GM12874 (cell line): Measurements from ENCODE around the gene BPIFB6.

Experiments
- TF ChIP-seq, protein P1 (sequence below): IDR thresholded peaks from 2 replicates; pipeline ENCODE4 v1.5.1; 2011; ENCODE audit warnings: low read depth, mild to moderate bottlenecking, control low read depth, low read length, moderate library complexity; ENCODE audit not compliant: insufficient read depth

Gene BPIFB6

DNA sequence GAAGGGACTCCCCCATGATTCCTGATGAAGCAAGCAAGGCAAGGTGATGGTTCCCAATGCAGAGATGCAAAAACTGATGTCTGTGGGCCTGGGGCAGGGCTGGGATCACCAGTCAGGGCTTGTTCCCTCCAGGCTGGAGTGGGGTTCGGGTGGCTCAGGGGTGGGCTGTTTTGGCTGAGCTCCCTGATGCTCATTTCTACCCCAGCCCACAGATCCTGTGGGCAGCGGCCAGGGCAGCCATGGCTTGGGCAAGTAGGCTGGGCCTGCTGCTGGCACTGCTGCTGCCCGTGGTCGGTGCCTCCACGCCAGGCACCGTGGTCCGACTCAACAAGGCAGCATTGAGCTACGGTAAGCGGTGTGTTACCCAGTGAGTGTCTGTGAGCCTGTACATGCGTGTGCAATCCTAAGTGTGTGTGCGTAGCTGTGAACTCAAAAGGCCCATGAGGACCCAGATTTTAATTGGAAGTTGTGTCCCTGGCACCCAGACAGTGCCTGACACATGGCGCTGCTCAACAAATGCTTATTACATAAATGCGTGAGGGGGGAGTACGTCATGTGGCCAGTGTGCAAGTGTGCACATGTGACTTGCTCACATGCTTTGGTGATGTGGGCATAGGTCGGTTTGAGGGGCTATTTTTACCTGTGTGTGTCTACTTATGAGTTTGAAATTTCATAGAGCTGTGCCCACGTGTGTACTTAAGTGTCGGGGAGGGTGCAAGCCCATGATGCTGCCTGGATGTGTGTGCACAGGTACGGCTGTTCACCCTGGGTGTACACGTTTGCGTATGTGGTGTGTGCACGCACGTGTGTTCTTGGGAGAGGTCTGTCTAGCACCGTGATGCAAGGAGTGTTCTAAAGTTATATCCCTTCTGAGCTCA, 22.9 kb upstream of the BPIFB6 start:
- TF ChIP-seq, protein P1, sequence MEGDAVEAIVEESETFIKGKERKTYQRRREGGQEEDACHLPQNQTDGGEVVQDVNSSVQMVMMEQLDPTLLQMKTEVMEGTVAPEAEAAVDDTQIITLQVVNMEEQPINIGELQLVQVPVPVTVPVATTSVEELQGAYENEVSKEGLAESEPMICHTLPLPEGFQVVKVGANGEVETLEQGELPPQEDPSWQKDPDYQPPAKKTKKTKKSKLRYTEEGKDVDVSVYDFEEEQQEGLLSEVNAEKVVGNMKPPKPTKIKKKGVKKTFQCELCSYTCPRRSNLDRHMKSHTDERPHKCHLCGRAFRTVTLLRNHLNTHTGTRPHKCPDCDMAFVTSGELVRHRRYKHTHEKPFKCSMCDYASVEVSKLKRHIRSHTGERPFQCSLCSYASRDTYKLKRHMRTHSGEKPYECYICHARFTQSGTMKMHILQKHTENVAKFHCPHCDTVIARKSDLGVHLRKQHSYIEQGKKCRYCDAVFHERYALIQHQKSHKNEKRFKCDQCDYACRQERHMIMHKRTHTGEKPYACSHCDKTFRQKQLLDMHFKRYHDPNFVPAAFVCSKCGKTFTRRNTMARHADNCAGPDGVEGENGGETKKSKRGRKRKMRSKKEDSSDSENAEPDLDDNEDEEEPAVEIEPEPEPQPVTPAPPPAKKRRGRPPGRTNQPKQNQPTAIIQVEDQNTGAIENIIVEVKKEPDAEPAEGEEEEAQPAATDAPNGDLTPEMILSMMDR, result no peak

DNA sequence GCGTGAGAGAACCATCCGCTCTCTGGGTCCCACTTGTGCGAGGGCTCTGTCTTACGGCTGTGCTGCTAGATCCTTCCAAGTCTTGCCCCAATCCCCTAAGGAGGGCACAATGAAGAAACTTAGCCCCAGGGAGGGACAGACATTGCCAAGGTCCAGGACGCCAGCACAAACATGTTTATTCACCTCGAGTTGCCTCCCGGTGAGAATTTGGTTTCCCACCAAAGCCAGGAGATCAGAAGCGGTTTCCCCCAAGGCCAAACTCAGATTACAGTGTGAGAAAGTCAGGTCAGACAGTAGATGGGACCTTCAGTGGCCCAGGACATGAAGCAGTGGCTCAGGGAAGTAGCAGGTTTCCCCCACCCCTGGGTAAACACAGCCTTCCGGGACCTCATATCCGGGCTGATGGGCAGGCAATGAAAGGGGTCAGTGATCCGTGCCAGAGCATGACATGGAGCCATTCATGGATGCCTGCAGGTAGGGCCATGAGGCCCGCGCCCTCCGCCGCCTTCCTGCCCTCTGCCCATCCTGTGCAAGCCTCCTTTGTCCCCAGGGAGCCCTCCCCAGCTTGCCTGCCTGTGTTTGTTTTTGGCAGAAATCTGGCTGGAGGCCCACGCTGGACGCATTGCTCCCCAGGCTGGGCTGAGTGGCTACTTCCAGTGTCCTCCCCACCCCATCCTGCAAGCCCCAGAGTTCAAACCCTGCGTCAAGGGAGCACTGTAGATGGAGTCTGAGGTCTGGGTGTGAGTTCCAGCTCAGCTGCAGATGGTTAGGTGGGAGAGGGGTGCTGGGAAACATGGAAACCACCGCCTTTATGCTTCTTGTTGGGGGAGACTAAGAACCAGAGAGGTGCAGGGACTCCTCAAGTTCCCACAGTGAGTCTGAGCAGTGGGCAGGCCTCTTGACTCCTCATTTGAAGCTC, 22.0 kb upstream of the BPIFB6 start:
- TF ChIP-seq, protein P1, result no peak

DNA sequence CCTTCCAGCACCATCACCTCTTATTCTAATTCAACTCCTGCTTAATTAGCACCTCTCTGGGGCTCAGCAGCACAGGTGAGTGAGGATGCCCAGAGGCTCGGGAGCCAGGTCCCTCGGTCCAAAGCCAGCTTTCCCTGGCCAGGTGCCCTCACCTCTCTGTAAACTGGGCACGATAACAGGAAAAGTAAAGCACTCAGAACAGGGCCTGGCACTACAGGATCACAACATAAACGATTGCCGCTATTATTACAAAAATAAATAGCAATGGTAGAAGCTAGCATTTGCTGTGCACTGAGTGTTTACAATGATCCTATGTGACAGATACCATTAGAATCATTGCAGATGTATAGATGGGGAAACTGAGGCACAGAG, 21.3 kb upstream of the BPIFB6 start:
- TF ChIP-seq, protein P1, result no peak

DNA sequence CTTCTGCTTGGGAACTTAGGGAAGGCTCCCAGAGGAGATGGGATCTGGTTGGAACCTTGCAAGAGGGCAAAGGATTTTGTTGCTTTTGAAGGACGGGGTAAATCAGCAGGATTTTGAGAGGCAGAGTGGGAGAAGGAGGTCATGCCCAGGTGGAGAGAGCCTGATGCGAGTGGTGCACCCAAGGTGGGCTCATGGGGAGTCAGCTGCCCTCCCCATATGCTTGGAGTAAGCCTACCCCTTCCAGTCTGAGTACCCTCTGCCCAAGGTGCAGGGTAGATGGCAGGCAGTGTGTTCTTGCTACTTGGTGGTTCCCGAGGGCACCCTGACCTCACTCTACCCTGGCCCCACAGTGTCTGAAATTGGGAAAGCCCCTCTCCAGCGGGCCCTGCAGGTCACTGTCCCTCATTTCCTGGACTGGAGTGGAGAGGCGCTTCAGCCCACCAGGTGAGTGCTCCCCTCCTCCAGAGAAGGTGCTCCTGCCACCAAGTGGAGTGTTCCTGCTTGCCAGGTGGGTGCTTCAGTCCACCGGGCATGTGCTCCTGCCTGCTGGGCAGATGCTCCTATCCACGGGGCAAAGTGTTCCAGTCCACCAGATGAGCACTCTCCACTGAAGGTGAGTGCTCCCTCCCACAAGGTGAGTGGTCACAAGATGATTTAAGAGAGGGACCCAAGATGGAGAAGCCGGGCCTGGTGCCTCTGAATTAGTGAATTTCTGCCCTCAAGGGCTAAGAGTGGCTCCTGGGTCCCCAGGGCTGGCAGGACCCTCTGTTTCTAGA, 20.6 kb upstream of the BPIFB6 start:
- TF ChIP-seq, protein P1, result no peak

DNA sequence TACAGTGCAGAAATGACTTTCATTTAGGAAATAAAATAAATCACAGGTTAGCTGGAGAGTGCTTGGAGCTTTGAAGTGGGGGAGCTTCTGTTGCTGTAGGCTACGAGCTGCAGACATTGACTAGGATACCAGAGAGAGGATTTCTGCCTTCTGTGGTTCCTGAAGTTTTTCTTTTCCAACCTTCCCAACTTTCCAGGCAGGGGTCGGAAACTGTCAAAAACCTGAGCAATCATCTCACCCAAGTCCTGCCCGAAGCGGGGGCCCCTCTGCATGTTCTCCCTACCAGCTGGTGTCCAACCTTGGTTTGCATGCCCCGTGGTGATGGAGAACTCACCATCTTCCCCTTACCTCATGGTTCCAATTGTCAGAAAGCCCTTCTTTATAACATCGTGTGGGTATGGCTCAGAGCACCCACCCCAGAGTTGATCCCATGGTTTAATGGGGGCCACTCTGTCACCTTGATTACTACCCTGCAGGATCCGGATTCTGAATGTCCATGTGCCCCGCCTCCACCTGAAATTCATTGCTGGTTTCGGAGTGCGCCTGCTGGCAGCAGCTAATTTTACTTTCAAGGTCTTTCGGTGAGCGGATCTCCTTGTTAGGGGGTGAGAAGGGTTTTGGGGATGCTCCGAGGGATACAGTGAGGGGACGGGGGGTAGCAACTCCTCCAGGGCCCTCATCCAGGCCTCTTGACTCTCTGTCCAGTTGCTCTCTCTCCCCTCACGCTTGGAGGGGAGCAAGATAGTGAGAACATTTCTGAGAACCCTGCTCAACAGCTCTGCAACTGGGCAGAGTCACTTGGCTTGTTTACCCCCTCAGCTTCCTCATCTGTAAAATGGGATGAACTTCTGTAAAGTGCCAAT, 18.9 kb upstream of the BPIFB6 start:
- TF ChIP-seq, protein P1, result no peak

DNA sequence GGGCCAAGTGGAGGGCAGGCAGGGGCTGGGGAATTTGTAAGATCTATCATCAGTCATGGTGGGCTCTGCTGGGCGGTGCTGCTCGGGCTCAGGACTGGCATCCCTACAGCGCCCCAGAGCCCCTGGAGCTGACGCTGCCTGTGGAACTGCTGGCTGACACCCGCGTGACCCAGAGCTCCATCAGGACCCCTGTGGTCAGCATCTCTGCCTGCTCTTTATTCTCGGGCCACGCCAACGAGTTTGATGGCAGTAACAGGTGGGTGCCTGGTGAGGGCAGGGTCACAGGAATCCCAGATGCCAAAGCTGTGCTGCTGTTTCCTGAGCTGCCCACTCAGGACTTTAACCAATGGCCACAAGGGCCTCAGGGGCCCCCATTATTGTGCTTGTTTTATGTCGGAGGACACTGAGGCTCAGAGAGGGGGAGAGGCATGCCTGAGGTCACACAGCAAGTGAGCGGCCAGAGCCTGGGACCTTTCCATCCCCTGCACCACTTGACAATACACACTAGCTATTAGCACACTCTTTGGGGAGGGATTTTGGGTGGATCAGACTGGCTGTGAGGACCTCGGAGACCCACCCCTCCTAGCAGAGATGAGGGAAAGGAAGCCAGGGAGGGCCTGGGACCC, 17.6 kb upstream of the BPIFB6 start:
- TF ChIP-seq, protein P1, result no peak
